ENCODE measurements around the gene MYCL.

MYCL gene

DNA sequence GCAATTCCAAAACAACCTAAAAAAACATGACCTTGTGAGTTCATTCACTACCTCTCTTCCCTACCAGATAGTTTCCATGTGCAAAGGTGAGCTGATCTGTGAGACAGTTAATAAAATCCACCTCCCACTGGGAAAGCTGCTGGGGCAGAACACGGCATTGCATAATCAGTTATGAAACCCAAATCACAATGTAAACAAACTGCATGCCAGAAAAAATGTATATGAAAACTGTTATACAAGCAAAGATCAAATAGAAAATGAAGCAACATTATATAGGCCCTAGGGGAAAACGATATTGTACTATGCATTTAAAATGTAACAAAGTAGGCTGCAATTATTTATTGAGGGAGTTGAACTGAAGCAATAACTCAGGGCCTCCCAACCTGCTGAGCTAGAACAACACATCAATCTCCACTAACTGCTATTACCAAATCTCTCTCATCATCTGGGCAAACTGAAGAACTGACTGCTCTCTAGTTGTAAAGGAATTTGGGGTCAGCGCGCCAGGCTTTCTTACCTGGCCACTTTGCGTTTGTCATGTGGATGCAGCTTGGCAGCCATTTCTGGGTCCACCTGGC is 49.4 kb downstream of the MYCL start:
- no peak for DNase-seq

DNA sequence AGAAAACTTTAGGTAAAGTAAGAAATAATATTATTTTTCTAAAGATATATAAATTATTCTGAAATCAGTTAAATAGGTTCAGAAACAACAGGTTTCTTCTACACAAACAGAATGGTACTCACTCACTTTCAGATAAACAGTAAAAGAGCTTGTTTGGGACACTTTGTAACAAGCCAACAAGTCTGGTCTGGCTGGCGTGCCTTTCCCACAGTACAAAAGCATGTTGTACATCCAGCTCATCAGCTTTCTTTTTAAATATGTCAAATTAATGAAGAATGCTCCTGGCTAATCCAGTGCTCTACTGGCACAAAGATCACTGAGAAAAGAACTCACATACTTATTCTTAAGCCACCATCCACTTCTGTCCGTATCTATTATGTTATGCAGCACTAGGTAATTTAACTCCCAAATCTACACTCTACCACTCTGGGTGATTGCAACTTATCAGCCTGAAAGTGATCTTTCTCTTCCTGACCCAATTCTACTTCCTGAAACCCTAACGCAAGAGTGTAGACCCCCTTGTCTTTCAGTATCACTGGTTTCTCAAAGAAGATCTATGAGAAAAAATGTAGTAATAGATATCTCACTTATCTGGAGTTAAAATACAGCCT is 51.0 kb downstream of the MYCL start:
- DNase-seq: no peak

DNA sequence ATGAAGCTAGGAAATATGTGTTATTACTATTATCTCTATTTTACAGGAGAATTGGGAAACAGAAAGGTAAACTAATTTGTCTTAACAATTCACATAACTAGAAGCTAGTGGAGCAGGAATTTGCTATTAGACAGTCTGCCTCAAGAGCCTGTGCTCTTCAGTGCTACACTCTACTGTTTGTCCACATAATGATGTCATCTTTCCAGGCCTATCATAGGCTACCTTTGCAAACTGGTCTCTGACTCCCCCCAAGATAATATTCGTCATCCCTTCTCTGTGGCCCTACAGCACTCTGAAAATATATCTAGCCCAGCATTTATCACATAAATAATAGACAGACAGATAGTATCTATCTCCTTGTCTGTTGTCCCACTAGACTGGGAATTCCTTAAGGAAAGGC is 52.5 kb downstream of the MYCL start:
- DNase-seq: no peak

- DNase-seq: no peak
These were observed 53.8 kb downstream of the MYCL start for GRCh38 chr1:39847940-39848339.

- DNase-seq: no peak
These were observed 54.9 kb downstream of the MYCL start for GRCh38 chr1:39846796-39847195.

DNA sequence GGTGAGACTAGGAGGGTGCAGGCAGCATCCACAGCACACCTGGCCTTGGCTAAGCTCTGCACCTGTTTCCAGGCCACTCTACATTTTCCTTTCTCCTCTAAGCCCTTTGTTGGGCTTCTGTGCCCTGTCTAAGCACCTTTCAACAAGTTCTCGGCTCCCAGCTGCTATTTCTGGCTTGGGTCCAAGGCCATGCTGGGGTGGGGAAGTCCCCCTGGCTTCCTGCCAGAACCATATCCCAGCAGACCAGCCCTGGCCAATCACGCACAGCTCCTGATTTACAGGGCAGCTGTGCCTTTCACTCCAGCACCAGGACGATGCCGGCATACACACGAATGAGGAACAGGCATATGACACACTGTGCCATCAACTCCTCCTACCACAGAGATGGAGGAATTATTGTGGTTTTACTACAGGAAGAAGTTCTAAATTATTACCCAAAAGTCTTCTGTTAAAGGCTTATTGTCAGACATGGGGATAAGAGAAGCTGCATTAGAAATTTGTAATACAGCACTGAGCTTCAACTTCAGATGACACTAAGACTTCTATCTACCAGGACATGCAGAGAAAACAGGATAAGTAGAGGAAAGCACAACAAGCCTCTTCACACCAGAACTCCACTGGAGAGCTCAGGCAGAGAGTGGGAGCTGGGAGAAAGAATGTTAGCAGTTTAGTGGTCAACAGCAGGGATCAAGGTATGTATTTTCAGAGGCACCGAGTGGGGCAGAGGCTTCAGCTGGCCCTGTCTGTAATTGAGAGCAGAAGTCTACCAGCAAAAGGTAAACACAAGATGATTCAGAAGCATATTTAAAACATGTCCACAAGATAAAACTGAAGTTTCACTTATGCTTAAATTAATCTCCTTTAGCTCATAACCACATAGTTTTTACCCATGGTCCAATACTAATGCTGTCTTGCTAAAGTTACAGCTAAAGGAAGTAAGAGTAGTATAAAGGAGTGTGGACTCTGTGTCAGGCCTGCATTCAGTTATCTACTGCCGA is 55.8 kb downstream of the MYCL start:
- DNase-seq: peak; percentile 85
